ENCODE data around the gene GIGYF2. TPM values are rescaled to one million over a fixed set of nuclear protein-coding genes. Genes with fewer than 3 reads are reported as not detected.

Gene GIGYF2
- polyA plus RNA-seq, 1 of the 3 experiments (the other 2 are of a cell fraction): 12.8 TPM

DNA sequence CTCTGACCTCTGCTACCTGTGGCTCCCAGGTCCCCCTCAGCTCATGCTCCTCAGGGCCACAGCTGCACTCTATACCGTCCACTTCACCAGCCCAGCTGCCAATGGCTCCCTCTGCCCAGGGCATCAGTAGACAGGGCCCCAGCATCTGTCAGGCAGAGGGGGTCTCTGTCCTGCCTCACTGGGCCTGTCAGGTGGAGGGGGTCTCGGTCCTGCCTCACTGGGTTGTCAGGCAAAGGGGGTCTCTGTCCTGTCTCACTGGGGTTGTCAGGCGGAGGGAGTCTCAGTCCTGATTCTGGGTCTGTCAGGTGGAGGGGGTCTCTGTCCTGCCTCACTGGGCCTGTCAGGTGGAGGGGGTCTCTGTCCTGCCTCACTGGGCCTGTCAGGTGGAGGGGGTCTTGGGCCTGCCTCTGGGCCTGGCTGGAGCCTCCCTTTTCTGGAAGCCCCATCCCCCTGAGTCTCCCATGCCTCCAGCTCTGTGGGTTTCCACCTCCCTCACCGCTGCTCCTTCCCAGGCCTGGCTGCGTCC lies 192.8 kb downstream of the GIGYF2 start:
- H3F3A ChIP-seq (replicated peaks; ENCODE audit: insufficient read depth): no peaks in the 10 kb centered on the region
- H3K79me2 ChIP-seq (ENCODE audit: insufficient read depth): no peaks in the 10 kb centered on the region
- no peak overlapping the region for H3K27ac ChIP-seq (ENCODE audit: low read depth in 2 of 2, low read length in 1 of 2)
- H3K9me2 ChIP-seq: no peaks in the 10 kb centered on the region
- no peaks in the 10 kb centered on the region for H3K9me3 ChIP-seq
- H3K9ac ChIP-seq: no peak overlapping the region
- H3K4me2 ChIP-seq: no peak overlapping the region
- H3K4me3 ChIP-seq (ENCODE audit: low read depth in 2 of 2, low read length in 1 of 2): no peak overlapping the region
- H4K20me1 ChIP-seq (ENCODE audit: insufficient read depth): no peaks in the 10 kb centered on the region
- ChIA-PET CTCF (no interaction called here), POLR2A (no interaction called here)
- no peak overlapping the region for H2AFZ ChIP-seq (ENCODE audit: low read depth)
- H3K27me3 ChIP-seq (ENCODE audit: insufficient read depth): no peaks in the 10 kb centered on the region
- H3K4me1 ChIP-seq (ENCODE audit: control insufficient read depth in 1 of 2, insufficient read depth in 2 of 2, low read depth in 1 of 2, low read length in 1 of 2): no peaks in the 10 kb centered on the region; a peak in 1 of 4 replicates
- 91% methylated on average over 3 of the region's 5 CpGs for WGBS (ENCODE audit: low lambda C conversion rate)
- no peaks in the 10 kb centered on the region for H3K36me3 ChIP-seq (replicated peaks in 1 of 2; ENCODE audit: control insufficient read depth in 1 of 2, insufficient read depth in 2 of 2, low read length in 1 of 2)
- DNase-seq: no peak
- TF ChIP-seq, protein P1, sequence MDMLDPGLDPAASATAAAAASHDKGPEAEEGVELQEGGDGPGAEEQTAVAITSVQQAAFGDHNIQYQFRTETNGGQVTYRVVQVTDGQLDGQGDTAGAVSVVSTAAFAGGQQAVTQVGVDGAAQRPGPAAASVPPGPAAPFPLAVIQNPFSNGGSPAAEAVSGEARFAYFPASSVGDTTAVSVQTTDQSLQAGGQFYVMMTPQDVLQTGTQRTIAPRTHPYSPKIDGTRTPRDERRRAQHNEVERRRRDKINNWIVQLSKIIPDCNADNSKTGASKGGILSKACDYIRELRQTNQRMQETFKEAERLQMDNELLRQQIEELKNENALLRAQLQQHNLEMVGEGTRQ (IDR thresholded peaks at IDR 0.05; ENCODE audit: borderline replicate concordance, low read depth, low read length): no peak

DNA sequence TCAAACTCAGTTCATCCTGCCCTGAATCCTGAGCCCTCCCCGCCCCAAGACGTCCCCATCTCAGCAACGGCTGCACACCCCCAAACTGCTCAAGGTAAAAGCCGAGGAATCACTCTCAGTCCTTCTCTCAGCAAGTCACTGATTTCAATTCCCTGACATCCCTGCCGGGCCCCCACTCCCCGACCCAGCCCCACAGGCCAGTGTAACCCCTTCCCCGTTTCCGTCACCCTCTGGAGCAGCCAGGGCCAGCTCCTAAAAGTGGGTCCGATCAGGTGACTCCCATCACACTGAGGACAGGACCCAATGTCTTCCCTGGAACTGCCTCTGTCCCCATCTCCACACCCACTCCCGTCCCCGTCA lies 193.4 kb downstream of the GIGYF2 start:
- ChIA-PET POLR2A (no interaction called here), CTCF (no interaction called here)
- H3K27me3 ChIP-seq (ENCODE audit: insufficient read depth): no peaks in the 10 kb centered on the region
- no peaks in the 10 kb centered on the region for H3K9me3 ChIP-seq
- WGBS (ENCODE audit: low lambda C conversion rate): 83% methylated on average over 11 of the region's 11 CpGs
- no peaks in the 10 kb centered on the region for H3F3A ChIP-seq (replicated peaks; ENCODE audit: insufficient read depth)
- DNase-seq: no peak
- H3K4me1 ChIP-seq (ENCODE audit: control insufficient read depth in 1 of 2, insufficient read depth in 2 of 2, low read depth in 1 of 2, low read length in 1 of 2): no peaks in the 10 kb centered on the region; a peak in 1 of 4 replicates
- H3K4me2 ChIP-seq: no peak overlapping the region
- H4K20me1 ChIP-seq (ENCODE audit: insufficient read depth): no peaks in the 10 kb centered on the region
- TF ChIP-seq, protein P2, sequence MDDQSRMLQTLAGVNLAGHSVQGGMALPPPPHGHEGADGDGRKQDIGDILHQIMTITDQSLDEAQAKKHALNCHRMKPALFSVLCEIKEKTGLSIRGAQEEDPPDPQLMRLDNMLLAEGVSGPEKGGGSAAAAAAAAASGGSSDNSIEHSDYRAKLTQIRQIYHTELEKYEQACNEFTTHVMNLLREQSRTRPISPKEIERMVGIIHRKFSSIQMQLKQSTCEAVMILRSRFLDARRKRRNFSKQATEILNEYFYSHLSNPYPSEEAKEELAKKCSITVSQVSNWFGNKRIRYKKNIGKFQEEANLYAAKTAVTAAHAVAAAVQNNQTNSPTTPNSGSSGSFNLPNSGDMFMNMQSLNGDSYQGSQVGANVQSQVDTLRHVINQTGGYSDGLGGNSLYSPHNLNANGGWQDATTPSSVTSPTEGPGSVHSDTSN (IDR thresholded peaks at IDR 0.05): no peak
- TF ChIP-seq, protein P3, sequence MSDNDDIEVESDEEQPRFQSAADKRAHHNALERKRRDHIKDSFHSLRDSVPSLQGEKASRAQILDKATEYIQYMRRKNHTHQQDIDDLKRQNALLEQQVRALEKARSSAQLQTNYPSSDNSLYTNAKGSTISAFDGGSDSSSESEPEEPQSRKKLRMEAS (IDR thresholded peaks at IDR 0.05; ENCODE audit: low read depth): no peak
- TF ChIP-seq RFX5 (IDR thresholded peaks at IDR 0.05; ENCODE audit: low read length) (no peak), TAF1 (IDR thresholded peaks at IDR 0.05; ENCODE audit: borderline replicate concordance, low read depth, low read length) (no peak), RAD21 (IDR thresholded peaks at IDR 0.05; ENCODE audit: low read length) (no peak), EZH2phosphoT487 (IDR thresholded peaks at IDR 0.05; ENCODE audit: borderline replicate concordance, low read depth) (no peak), YY1 (IDR thresholded peaks at IDR 0.05; ENCODE audit: low read depth) (no peak), MEF2A (IDR thresholded peaks at IDR 0.05; ENCODE audit: borderline replicate concordance, low read depth) (no peak)
- TF ChIP-seq, protein P4, sequence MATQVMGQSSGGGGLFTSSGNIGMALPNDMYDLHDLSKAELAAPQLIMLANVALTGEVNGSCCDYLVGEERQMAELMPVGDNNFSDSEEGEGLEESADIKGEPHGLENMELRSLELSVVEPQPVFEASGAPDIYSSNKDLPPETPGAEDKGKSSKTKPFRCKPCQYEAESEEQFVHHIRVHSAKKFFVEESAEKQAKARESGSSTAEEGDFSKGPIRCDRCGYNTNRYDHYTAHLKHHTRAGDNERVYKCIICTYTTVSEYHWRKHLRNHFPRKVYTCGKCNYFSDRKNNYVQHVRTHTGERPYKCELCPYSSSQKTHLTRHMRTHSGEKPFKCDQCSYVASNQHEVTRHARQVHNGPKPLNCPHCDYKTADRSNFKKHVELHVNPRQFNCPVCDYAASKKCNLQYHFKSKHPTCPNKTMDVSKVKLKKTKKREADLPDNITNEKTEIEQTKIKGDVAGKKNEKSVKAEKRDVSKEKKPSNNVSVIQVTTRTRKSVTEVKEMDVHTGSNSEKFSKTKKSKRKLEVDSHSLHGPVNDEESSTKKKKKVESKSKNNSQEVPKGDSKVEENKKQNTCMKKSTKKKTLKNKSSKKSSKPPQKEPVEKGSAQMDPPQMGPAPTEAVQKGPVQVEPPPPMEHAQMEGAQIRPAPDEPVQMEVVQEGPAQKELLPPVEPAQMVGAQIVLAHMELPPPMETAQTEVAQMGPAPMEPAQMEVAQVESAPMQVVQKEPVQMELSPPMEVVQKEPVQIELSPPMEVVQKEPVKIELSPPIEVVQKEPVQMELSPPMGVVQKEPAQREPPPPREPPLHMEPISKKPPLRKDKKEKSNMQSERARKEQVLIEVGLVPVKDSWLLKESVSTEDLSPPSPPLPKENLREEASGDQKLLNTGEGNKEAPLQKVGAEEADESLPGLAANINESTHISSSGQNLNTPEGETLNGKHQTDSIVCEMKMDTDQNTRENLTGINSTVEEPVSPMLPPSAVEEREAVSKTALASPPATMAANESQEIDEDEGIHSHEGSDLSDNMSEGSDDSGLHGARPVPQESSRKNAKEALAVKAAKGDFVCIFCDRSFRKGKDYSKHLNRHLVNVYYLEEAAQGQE (IDR thresholded peaks at IDR 0.05; ENCODE audit: low read depth, low read length): no peak
- no peaks in the 10 kb centered on the region for H3K79me2 ChIP-seq (ENCODE audit: insufficient read depth)
- H3K9ac ChIP-seq: no peak overlapping the region
- no peak overlapping the region for H2AFZ ChIP-seq (ENCODE audit: low read depth)
- H3K4me3 ChIP-seq (ENCODE audit: low read depth in 2 of 2, low read length in 1 of 2): no peak overlapping the region
- H3K36me3 ChIP-seq (replicated peaks in 1 of 2; ENCODE audit: control insufficient read depth in 1 of 2, insufficient read depth in 2 of 2, low read length in 1 of 2): no peaks in the 10 kb centered on the region
- H3K27ac ChIP-seq (ENCODE audit: low read depth in 2 of 2, low read length in 1 of 2): no peak overlapping the region
- no peaks in the 10 kb centered on the region for H3K9me2 ChIP-seq
